Adipocyte (in vitro differentiated cells): ENCODE data around the gene LRMDA.

Source experiments
- DNase-seq: peaks from one replicate; pipeline ENCODE4 v3.0.0-alpha.2; 2015; ENCODE audit warnings: low read depth
- H3K27me3 ChIP-seq: replicated peaks from 2 replicates; pipeline ENCODE4 v1.7.0; 2013; ENCODE audit warnings: mild to moderate bottlenecking, low read length, moderate library complexity; ENCODE audit not compliant: control insufficient read depth, insufficient read depth
- H3K36me3 ChIP-seq: 2 replicates; pipeline ENCODE4 v1.7.0; 2013; ENCODE audit warnings: low read length, mild to moderate bottlenecking, moderate library complexity; ENCODE audit not compliant: control insufficient read depth, insufficient read depth, severe bottlenecking
- H3K4me1 ChIP-seq: 2 replicates; pipeline ENCODE4 v1.7.0; 2013; ENCODE audit warnings: mild to moderate bottlenecking, low read length, moderate library complexity; ENCODE audit not compliant: control insufficient read depth, insufficient read depth
- H3K4me3 ChIP-seq: 2 replicates; pipeline ENCODE4 v1.7.0; 2013; ENCODE audit warnings: mild to moderate bottlenecking, low read length, moderate library complexity
- H3K9ac ChIP-seq: 2 replicates; pipeline ENCODE4 v1.7.0; 2013; ENCODE audit warnings: mild to moderate bottlenecking, low read length, moderate library complexity
- H3K9me3 ChIP-seq: 2 replicates; pipeline ENCODE4 v1.7.0; 2013; ENCODE audit warnings: mild to moderate bottlenecking, low read length, moderate library complexity; ENCODE audit not compliant: control insufficient read depth

LRMDA gene

DNA sequence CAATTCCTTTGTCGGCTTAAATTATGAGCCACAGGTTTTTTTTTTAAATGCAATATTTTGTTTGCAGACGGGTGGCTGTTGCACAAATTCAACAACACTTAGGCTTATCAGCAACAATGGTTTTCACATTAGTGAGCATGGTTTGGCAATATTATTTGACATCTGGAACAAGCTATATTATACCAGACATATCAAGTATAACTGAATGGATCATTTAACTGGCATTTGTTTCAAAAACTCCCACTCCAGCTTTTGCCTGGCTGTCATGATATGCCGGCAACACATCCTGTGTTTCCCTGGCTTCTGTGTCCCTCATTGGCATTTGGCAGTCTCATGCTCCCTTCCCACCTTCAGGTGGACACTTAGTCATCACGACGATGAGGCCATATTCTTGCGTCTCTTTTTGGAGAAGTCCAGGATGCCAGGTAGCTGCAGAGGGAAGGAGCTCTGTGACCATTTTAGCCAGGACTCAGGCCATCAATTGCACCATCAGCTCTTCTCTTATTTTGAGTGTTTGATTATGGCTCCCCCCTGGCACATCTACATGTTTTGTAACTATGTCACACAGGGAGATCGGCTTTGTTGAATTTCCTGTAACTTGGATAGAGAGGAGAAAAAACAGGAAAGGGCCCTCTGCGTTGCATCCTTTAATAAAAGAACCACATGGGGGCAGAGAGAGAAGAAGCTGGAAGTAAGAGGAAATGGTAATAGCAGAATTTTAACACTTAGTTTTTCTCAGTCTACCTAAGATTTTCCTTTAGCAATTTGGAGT, 413.9 kb downstream of the LRMDA start:
- no peak overlapping the region for H3K9ac ChIP-seq
- H3K4me1 ChIP-seq, result peaks cover 7% of the 10 kb centered on the region
- no peaks in the 10 kb centered on the region for H3K36me3 ChIP-seq
- no peak overlapping the region for H3K4me3 ChIP-seq
- no peaks in the 10 kb centered on the region for H3K27me3 ChIP-seq
- no peaks in the 10 kb centered on the region for H3K9me3 ChIP-seq
- no peak for DNase-seq

DNA sequence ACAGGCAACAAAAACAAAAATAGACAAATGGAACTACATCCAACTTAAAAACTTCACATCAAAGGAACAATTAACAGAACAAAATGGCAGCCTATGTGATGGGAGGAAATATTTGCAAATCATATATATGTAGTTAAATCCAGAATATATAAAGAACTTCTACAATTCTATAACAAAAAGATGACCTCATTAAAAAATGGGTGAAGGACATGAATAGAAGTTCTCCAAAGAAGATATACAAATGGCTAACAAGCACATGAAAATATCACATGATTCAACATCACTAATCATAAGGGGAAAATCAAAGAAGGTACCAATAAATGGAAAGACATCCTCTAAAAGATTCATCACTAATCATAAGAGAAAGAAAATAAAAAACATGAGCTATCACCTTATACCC, 416.1 kb downstream of the LRMDA start:
- Histone ChIP-seq H3K36me3 (no peaks in the 10 kb centered on the region), H3K4me1 (peaks cover 15% of the 10 kb centered on the region), H3K9ac (no peak overlapping the region), H3K9me3 (no peaks in the 10 kb centered on the region), H3K4me3 (no peak overlapping the region), H3K27me3 (no peaks in the 10 kb centered on the region)
- DNase-seq, result no peak

DNA sequence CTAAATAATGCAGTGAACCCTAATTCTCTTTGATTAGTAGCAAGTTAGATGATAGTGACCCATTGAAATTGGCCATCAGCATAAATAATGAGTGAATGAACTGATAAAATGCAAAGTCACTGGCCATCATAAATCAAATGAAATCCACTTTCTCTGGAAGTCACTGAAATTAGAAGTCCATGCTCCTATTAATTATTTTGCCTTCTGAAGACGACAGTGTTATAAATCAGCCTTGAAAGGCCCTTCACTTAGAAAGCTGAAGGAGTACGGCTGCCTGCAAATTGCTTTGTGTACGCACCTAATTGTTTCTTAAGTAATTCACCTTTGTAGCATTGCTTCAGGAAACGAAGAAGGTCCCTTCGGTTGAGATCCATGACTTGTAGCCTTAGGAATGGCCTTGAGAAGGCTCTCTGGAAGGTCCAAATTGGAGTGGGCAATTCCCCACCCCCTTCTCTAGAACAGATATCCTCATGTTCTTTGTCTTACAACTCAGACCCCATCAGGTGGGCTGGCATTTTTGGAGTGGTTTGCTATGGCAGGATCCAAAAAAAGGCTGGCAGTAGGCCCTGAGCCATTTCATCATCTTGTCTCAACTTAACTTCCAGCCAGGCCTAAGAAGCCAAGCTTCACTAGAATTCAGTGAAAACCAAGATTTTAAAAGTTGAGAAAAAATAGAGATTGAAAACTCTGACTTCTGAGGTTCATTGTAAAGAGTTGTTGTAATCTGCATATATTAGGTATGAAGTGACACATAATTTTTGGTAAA, 420.3 kb downstream of the LRMDA start:
- Histone ChIP-seq H3K4me3 (no peak overlapping the region), H3K9ac (no peak overlapping the region), H3K4me1 (peaks cover 12% of the 10 kb centered on the region), H3K9me3 (no peaks in the 10 kb centered on the region), H3K36me3 (no peaks in the 10 kb centered on the region), H3K27me3 (no peaks in the 10 kb centered on the region)
- DNase-seq, result peak; percentile 1

DNA sequence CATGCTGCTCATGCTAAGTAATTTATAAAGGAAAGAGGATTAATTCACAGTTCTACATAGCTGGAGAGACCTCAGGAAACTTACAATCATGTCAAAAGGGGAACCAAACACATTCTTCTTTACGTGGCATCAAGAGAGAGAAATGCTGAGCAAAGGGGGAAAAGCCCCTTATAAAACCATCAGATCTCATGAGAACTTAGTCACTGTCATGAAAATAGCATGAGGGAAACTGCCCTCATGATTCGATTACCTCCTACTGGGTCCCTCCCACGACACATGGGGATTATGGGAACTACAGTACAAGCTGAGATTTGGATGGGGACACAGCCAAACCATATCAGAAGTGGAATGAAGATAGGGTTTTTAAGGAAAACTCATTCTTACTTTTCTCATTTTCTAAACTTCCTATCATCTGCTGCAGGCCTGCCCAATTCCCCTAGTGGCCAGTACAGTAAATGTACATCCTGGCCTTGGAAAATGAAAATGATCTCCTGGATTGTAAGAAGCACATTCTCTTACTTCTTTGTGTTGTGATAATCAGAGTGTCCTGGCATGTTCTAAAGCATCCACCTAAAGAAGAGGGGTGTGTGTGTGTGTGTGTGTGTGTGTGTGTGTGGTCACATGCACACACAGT, 421.5 kb downstream of the LRMDA start:
- peaks cover 8% of the 10 kb centered on the region for H3K4me1 ChIP-seq
- no peaks in the 10 kb centered on the region for H3K27me3 ChIP-seq
- no peak overlapping the region for H3K4me3 ChIP-seq
- H3K9me3 ChIP-seq, result no peaks in the 10 kb centered on the region
- peak; percentile 1 for DNase-seq
- H3K9ac ChIP-seq, result no peak overlapping the region
- no peaks in the 10 kb centered on the region for H3K36me3 ChIP-seq

DNA sequence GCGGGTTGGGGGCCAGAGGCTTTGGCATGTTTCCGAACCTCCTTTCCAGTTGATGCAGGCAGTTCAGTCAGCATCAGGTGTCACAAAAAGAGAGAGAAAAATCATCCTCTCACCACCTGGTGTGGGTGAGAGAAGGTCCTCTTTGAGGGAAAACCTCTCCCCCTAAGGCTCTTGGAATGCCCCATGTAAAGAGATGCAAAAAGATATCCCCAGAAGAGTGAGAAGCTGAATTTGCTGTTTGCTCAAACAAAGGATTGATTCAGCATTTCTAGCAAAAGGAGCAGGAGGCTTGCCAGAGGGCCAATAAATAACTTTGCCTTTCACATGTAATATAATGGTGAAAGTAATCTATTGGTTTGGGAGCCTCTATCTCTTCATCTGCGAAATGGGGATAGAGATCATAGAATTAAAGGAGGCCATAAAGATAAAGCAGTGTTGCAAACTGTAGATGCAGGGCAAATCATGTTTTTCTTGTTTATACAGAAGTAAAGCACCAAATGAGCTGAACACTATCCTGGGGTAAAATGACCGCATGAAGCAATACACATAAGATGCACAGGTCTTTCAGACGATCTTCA, 425.9 kb downstream of the LRMDA start:
- H3K9ac ChIP-seq, result no peak overlapping the region
- no peaks in the 10 kb centered on the region for H3K9me3 ChIP-seq
- H3K4me3 ChIP-seq, result no peak overlapping the region
- DNase-seq, result no peak
- H3K27me3 ChIP-seq, result no peaks in the 10 kb centered on the region
- H3K4me1 ChIP-seq, result peaks cover 8% of the 10 kb centered on the region
- H3K36me3 ChIP-seq, result no peaks in the 10 kb centered on the region

DNA sequence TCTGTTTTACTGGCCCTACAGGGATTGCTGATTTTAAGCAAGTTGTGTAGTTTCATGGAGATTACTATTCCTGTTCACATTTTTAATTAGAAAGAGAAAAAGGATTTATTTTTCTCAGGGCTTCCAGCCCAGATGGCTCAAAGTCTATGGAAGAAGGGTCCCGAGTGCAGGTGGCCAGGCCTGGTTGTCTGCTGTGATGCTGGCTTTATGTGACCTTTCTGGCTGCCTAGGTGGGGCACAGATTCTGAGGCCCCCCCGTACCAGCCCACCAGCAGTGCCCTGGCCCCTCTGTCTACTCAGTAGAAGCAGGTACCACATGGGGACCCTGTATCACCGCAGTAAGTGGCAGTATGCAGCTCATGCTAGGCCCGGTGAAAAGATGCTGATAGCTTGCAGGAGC, 426.5 kb downstream of the LRMDA start:
- H3K27me3 ChIP-seq, result no peaks in the 10 kb centered on the region
- peaks cover 8% of the 10 kb centered on the region for H3K4me1 ChIP-seq
- H3K9ac ChIP-seq, result no peak overlapping the region
- no peak for DNase-seq
- H3K9me3 ChIP-seq, result no peaks in the 10 kb centered on the region
- no peak overlapping the region for H3K4me3 ChIP-seq
- no peaks in the 10 kb centered on the region for H3K36me3 ChIP-seq

DNA sequence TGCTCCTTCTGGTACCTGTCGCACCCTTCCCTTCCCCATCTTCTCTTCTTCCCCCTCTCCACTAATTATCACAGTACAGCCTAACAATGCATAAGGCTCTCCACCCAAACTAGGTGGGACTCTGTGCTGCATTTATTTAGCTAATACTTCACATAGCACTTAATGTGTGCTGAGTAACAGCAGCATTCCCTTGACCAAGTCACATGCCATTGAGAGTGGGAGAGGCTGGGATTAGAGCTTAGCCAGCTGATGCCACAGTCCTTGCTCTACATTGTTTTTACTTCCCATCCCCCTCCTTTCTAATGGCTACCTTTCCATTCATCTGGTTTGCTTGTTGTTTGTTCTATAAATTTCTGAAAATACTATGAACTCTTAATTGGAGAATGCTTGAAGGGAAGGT, 426.9 kb downstream of the LRMDA start:
- peaks cover 8% of the 10 kb centered on the region for H3K4me1 ChIP-seq

DNA sequence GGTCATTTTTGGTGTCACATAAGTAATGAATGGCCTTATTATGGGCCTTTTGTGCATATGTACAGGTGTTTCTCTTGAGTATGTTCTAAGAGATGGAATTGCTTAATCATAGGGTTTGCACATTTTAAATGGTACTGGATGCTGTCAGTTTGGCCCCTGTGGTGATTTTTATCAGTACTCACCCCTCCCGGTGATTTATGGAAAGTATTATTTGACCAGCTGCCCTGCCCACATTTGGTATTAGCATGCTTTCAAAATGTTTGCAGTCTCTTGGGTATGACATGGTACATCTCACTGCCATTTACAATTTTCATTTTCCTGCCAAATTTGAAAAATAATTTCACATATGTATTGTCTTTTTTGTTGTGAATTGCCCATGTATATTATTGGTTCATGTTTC, 427.7 kb downstream of the LRMDA start:
- Histone ChIP-seq H3K9me3 (no peaks in the 10 kb centered on the region), H3K27me3 (no peaks in the 10 kb centered on the region), H3K36me3 (no peaks in the 10 kb centered on the region), H3K4me3 (no peak overlapping the region), H3K9ac (no peak overlapping the region), H3K4me1 (peaks cover 8% of the 10 kb centered on the region)
- no peak for DNase-seq

More for the DNA sequence above, 426.9 kb downstream of the LRMDA start:
- Histone ChIP-seq H3K9ac (no peak overlapping the region), H3K36me3 (no peaks in the 10 kb centered on the region), H3K9me3 (no peaks in the 10 kb centered on the region), H3K27me3 (no peaks in the 10 kb centered on the region), H3K4me3 (no peak overlapping the region)
- DNase-seq, result no peak

DNA sequence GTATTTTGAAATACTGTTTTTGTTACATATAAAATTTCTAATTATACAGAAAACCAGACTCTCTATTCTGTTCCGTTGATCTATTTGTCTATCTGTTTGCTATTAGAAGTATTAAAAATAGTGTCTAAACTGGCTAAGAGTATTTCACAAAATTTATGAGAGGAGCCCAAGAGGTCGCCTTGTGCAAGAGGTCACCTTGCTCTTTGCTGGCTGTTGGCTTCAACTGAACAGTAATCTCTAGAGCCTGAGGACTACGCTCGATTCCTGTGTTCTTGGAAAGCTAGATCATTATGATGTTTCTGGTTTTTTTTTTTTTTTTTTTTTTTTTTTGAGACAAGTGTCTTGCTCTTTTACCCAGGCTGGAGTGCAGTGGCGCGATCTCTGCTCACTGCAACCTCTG, 428.6 kb downstream of the LRMDA start:
- no peaks in the 10 kb centered on the region for H3K27me3 ChIP-seq
- no peak for DNase-seq
- H3K4me1 ChIP-seq, result peaks cover 8% of the 10 kb centered on the region
- no peak overlapping the region for H3K4me3 ChIP-seq
- no peaks in the 10 kb centered on the region for H3K9me3 ChIP-seq
- H3K9ac ChIP-seq, result no peak overlapping the region
- H3K36me3 ChIP-seq, result no peaks in the 10 kb centered on the region

DNA sequence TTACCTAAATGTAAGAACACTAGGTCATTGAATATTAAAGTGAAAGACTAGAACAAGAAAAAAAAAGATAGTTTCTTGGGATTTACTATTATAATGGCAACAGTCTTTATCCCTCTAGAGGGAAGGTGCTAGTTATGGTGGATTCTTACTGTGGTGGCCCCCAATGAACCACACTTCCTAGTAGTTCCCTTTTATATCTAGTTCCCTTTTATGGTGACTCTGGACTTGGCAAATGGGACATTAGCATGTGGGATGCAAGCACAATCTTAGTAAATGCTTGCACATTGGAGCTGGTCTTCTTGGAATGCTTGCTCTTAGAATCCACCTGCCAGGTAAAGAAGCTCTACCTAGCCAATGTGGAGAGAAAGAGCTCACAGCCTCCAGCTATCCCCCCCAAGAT, 430.2 kb downstream of the LRMDA start:
- no peaks in the 10 kb centered on the region for H3K36me3 ChIP-seq
- no peaks in the 10 kb centered on the region for H3K9me3 ChIP-seq
- no peak overlapping the region for H3K4me3 ChIP-seq
- no peak overlapping the region for H3K9ac ChIP-seq
- H3K27me3 ChIP-seq, result no peaks in the 10 kb centered on the region
- DNase-seq, result no peak
- peaks cover 8% of the 10 kb centered on the region for H3K4me1 ChIP-seq

DNA sequence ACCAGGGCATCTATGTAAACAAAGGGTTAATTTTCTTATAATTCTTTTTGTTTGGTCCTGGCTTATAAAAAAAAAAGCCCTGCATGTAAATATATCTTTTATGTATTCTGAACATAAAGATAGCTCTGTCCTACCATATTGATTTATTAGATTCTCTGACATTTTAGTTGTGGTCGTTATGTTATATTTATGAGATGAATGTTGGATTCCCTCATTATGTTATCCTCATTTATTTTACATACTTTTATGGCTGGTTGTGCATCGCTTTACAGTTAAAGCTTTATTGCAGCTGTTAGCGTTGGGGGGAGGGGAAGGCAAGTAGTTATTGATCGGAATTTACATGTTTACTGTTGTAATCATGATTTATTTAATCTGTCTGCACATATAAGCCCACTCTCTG, 431.5 kb downstream of the LRMDA start:
- H3K4me1 ChIP-seq, result peaks cover 8% of the 10 kb centered on the region
- no peaks in the 10 kb centered on the region for H3K27me3 ChIP-seq
- H3K36me3 ChIP-seq, result no peaks in the 10 kb centered on the region
- no peak overlapping the region for H3K4me3 ChIP-seq
- no peaks in the 10 kb centered on the region for H3K9me3 ChIP-seq
- DNase-seq, result no peak
- no peak overlapping the region for H3K9ac ChIP-seq
